K562 (cell line): Measurements from ENCODE around the gene KNDC1. TPM values are rescaled to one million over a fixed set of nuclear protein-coding genes. Genes with fewer than 3 reads are reported as not detected.

Experiments used
- ATAC-seq: fragments of 200-7000 bp; cut with Tn5 transposase; 3 replicates; pipeline ENCODE4 v1.9.1; 2020; ENCODE audit warnings: moderate library complexity
- BruUV-seq: library from RNA; stranded (reverse); fragments of 400-500 nt; replicated peaks from 2 replicates; lab custom pipeline; 2021; lab: Mats Ljungman, UMichigan
- CTCF ChIA-PET: fragments of 300-600 bp; formaldehyde crosslinking; extraction: SDS; loops from one replicate; lab custom pipeline; 2021; ENCODE audit warnings: low intra/inter-chr PET ratio; lab: Yijun Ruan, JAX
- POLR2A ChIA-PET: fragments of 300-600, 350-650 bp; sonication (Branson Sonifier 250); formaldehyde crosslinking; extraction: SDS; loops from one replicate; lab custom pipeline; 2021; ENCODE audit warnings: antibody characterized with exemption, inconsistent platforms; lab: Yijun Ruan, JAX
- DNase-seq, 4 experiments: peaks; one replicate each; pipeline versions ENCODE4 v3.0.0 to v3.0.0-alpha.2; 2011 to 2018; ENCODE audit warnings: low spot score in 3 of 4, mixed read lengths in 3 of 4; ENCODE audit errors: extremely low read depth in 1 of 4
- FAIRE-seq: peaks from 2 replicates; lab custom pipeline; 2011; peaks lifted over from hg19 to GRCh38; lab: Jason Lieb, UNC
- H2AFZ ChIP-seq: 2 replicates; pipeline ENCODE4 v1.6.0; 2011; ENCODE audit warnings: low read depth, low read length, control low read depth, inconsistent platforms
- H3K27ac ChIP-seq: fragments of 200-600 bp; 3 replicates; pipeline ENCODE4 v1.8.0; 2011; ENCODE audit warnings: low read depth, mild to moderate bottlenecking, control low read depth, inconsistent platforms, low read length, moderate library complexity, mixed read lengths; ENCODE audit errors: extremely low read depth
- H3K27me3 ChIP-seq, 2 experiments: fragments of 300-600 bp in 1 of 2; 2 replicates in 1 of 2; 3 replicates in 1 of 2; pipeline versions ENCODE4 v1.6.0 to v1.8.0; 2011; ENCODE audit warnings: inconsistent platforms in 2 of 2, low read length in 2 of 2, mild to moderate bottlenecking in 1 of 2, mixed read lengths in 1 of 2, moderate library complexity in 1 of 2; ENCODE audit not compliant: control insufficient read depth in 2 of 2, insufficient read depth in 2 of 2
- H3K36me3 ChIP-seq: fragments of 300-600 bp; 3 replicates; pipeline ENCODE4 v1.8.0; 2011; ENCODE audit warnings: mild to moderate bottlenecking, low read length, inconsistent platforms; ENCODE audit not compliant: control insufficient read depth, insufficient read depth
- H3K4me1 ChIP-seq, 2 experiments: fragments of 200-600 bp in 1 of 2; replicated peaks in 1 of 2; 2 replicates in 1 of 2; 3 replicates in 1 of 2; pipeline versions ENCODE4 v1.5.1 to v1.8.0; 2011; ENCODE audit warnings: inconsistent platforms in 2 of 2, low read length in 2 of 2, mild to moderate bottlenecking in 1 of 2, mixed read lengths in 1 of 2, moderate library complexity in 1 of 2; ENCODE audit not compliant: control insufficient read depth in 2 of 2, insufficient read depth in 2 of 2
- H3K4me2 ChIP-seq: 2 replicates; pipeline ENCODE4 v1.6.1; 2011; ENCODE audit warnings: low read length, control low read depth, inconsistent platforms, mixed read lengths; ENCODE audit not compliant: insufficient read depth
- H3K4me3 ChIP-seq: fragments of 200-600 bp; sonication (generic), shearing (Covaris generic); 2 replicates; pipeline ENCODE4 v1.5.1; 2016; ENCODE audit warnings: control low read depth, inconsistent platforms
- H3K79me2 ChIP-seq: fragments of 200-600 bp; 3 replicates; pipeline ENCODE4 v1.8.0; 2011; ENCODE audit warnings: low read length, inconsistent platforms; ENCODE audit not compliant: control insufficient read depth, insufficient read depth
- H3K9ac ChIP-seq, 2 experiments: 2 replicates each; pipeline versions ENCODE4 v1.6.0 to v1.6.1; 2011; ENCODE audit warnings: low read depth in 2 of 2, low read length in 2 of 2, control low read depth in 1 of 2, inconsistent platforms in 1 of 2, mild to moderate bottlenecking in 1 of 2, mixed read lengths in 1 of 2; ENCODE audit not compliant: insufficient read depth in 1 of 2
- H3K9me1 ChIP-seq: one replicate; pipeline ENCODE4 v1.6.0; 2011; ENCODE audit warnings: inconsistent platforms, mild to moderate bottlenecking, low read length, moderate library complexity; ENCODE audit not compliant: control insufficient read depth, insufficient read depth
- H3K9me3 ChIP-seq: replicated peaks from 2 replicates; pipeline ENCODE4 v1.5.1; 2011; ENCODE audit warnings: low read depth, low read length, inconsistent platforms; ENCODE audit not compliant: control insufficient read depth, insufficient read depth
- H4K20me1 ChIP-seq: replicated peaks from 2 replicates; pipeline ENCODE4 v1.6.1; 2011; ENCODE audit warnings: low read length, inconsistent platforms, mixed read lengths; ENCODE audit not compliant: control insufficient read depth, insufficient read depth
- CHD1 ChIP-seq: fragments of 200-600 bp; sonication (generic); IDR thresholded peaks from one replicate; pipeline ENCODE4 v1.6.1; 2012; ENCODE audit warnings: mild to moderate bottlenecking, moderate library complexity, low read length, inconsistent platforms
- CREM ChIP-seq: IDR thresholded peaks from 2 replicates; pipeline ENCODE4 v1.6.1; 2014; ENCODE audit warnings: antibody characterized with exemption, low read depth
- PHF8 ChIP-seq: fragments of 200-600 bp; sonication (generic); IDR thresholded peaks from 2 replicates; pipeline ENCODE4 v1.6.1; 2012; ENCODE audit warnings: mixed run types, mild to moderate bottlenecking, inconsistent platforms, low read length, moderate library complexity, borderline replicate concordance
- ZNF699 ChIP-seq: fragments of 250-450 bp; sonication (Bioruptor Pico); IDR thresholded peaks from 2 replicates; pipeline ENCODE4 v1.8.0; 2021; ENCODE audit warnings: mild to moderate bottlenecking, moderate library complexity; ENCODE audit not compliant: insufficient replicate concordance
- WGBS: fragments of 100-300 bp; shearing (Covaris generic); methylation state at CpG from one replicate; pipeline ENCODE4 v1.1.6; 2016; ENCODE audit warnings: low coverage, mixed read lengths; ENCODE audit not compliant: insufficient coverage; ENCODE audit errors: missing lambda C conversion rate; 5-methylcytosine and 5-hydroxymethylcytosine counted together
- in situ Hi-C: fragments of 300-500 bp; cut with MboI; formaldehyde crosslinking; loops from 4 replicates; pipeline ENCODE4 v1.15.0; 2018; ENCODE audit warnings: inconsistent platforms, mixed read lengths
- intact Hi-C: fragments of 100-400 bp; cut with micrococcal nuclease; formaldehyde crosslinking; loops from 2 replicates; pipeline ENCODE4 v1.14.2; 2022
- polyA plus RNA-seq, 8 experiments: library from polyadenylated mRNA; depleted of rRNA in 4 of 8; stranded (reverse) in 5 of 8; unstranded in 3 of 8; fragments of >200 nt; fragmentation: Nextera tagmentation in 2 of 8; fragmentation: Illumina TruSeq in 1 of 8; extraction: Ambion mirVana in 2 of 8; extraction: Trizol in 1 of 8; gene quantifications; 2 replicates each; pipeline versions ENCODE4 v1.2.1 to v1.2.3, GENCODE V29; 2011 to 2014; ENCODE audit warnings: inconsistent platforms in 1 of 8, missing spikeins in 1 of 8
- total RNA-seq, 7 experiments: library from RNA; depleted of rRNA in 6 of 7; stranded (reverse); fragments of >200 nt in 6 of 7; fragmentation: Illumina TruSeq in 2 of 7; extraction: Trizol in 2 of 7; gene quantifications; 2 replicates each; pipeline versions ENCODE4 v1.2.1 to v1.2.3, GENCODE V29; 2011 to 2021; ENCODE audit warnings: low replicate concordance in 1 of 7

KNDC1 gene
- total and polyA plus RNA-seq, 9 of the 15 experiments (the other 6 are each of a cell fraction or from before 2014, with no cell fraction given), result 0.07 to 0.26 (median 0.11) TPM; not detected in 6

DNA sequence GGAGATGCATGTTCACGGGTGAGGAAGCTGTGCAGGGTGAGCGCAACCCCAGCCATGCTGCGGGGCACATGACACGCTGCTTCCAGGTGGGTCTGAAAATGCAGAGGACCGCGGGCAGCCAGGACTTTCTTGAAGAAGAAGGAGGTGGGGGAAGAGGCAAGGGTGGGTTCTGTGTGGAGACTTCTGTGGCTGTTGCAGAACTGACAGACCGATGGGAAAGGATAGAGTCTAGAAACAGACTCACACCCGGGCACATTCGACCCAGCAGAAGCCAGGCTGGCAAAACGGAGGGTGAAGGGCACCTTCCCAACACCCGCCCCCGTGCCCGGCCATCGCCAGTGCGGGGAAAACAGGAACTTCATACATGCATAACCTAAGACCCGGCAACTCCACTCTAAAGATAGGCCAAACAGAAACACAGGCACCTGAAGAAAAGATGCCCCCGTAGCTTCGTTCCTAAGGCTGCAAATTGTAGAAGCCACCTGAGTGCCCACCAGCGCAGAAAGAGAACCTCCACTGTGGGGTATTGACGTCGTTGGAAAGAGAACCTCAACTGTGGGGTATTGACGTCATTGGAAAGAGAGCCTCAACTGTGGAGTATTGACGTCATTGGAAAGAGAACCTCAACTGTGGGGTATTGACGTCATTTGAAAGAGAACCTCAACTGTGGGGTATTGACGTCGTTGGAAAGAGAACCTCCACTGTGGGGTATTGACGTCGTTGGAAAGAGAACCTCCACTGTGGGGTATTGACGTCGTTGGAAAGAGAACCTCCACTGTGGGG lies 4.8 kb upstream of the KNDC1 start:
- Histone ChIP-seq H3K4me1 (peaks cover 0 to 21% of the 10 kb centered on the region in 2 experiments; a peak in 2 of 5 replicates), H3K27ac (no peak overlapping the region), H3K79me2 (no peaks in the 10 kb centered on the region), H3K36me3 (no peaks in the 10 kb centered on the region), H3K4me3 (no peak overlapping the region), H3K9ac (no peak overlapping the region), H3K9me1 (no peaks in the 10 kb centered on the region), H3K9me3 (no peaks in the 10 kb centered on the region; the same call in 1 of the 2 replicates), H2AFZ (no peak overlapping the region), H3K27me3 (peaks cover 8 to 24% of the 10 kb centered on the region in 2 experiments; a peak in 3 of 5 replicates), H3K4me2 (no peak overlapping the region), H4K20me1 (no peaks in the 10 kb centered on the region; the same call in 1 of the 2 replicates)
- intact Hi-C loops (no loop called here), in situ Hi-C loops (no loop called here)
- no peak for FAIRE-seq
- POLR2A ChIA-PET, result no interaction called here
- TF ChIP-seq CHD1 (no peak), CREM (0 out of 2 replicates have a peak, but pooled peaks have one; percentile 5), PHF8 (no peak), ZNF699 (CRISPR knock-in tag) (no peak)
- no TSS peak for BruUV-seq
- WGBS, result 5% methylated on average over 21 of the region's 30 CpGs
- CTCF ChIA-PET, result no interaction called here
- no peak for DNase-seq
- ATAC-seq, result no peak
